ENCODE data around the gene RNF220. TPM values are rescaled to one million over a fixed set of nuclear protein-coding genes. Genes with fewer than 3 reads are reported as not detected.

Gene RNF220
- polyA plus RNA-seq, 2 donors = 32.7 to 47.8 TPM

DNA sequence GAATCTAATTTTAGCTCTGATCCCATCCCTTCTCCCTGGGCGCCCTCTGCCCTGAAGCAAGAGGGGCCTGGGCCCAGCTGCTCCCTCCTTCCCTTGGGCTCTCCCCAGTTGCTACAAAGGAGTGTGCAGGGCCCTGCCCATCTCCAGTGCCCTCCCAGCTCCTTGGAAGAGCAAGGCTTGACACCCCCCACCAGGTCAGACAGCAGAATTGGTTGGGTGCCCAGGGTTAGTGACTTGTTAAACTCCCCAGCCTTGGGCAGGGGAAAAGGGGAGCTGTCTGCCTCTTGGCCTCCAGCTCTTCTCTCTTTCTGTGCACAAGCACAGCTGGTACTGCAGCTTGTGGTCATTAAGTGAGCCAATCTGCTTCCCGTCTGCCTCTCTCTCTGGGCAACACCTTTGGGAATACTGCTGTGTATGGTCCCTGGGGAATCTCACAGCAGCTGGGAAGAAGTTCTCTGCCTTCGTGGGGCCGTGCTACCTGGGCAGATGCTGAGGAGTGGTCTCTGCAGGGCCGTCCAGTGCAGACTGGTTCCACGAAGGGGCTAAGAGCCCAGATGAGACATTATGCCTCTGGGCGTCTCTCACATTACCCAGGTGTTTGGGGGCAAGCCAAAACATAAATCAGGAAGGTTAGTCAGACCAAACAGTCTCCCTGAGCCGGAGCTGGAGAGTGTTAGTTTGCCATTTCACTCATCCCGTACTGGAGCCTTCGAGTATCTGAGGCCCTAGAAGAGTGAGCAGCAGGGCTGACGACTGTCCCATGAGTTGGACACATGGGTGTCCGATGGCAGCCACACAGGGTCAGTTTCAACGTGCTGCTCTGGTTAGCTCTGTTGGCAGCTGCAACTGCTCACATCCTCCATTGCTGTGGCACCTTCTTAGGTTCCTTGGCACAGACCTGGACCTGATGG is 231.9 kb downstream of the RNF220 start:
- Histone ChIP-seq H3K36me3 (ENCODE audit: control insufficient read depth in 2 of 2, insufficient read depth in 2 of 2, low read length in 1 of 2) (peaks cover 27 to 51% of the 10 kb centered on the region in 2 donors), H3K4me1 (ENCODE audit: control insufficient read depth in 2 of 2, insufficient read depth in 2 of 2, low read length in 1 of 2) (peaks cover 0 to 10% of the 10 kb centered on the region in 2 donors), H3K27ac (ENCODE audit: low read depth in 2 of 2, low read length in 1 of 2) (no peak overlapping the region), H3K27me3 (ENCODE audit: control insufficient read depth in 1 of 2, insufficient read depth in 2 of 2, low read length in 2 of 2) (no peaks in the 10 kb centered on the region), H3K4me3 (ENCODE audit: low read depth in 1 of 2, low read length in 2 of 2) (no peak overlapping the region), H3K9me3 (ENCODE audit: control insufficient read depth in 2 of 2, insufficient read depth in 1 of 2, low read depth in 1 of 2, low read length in 1 of 2) (no peaks in the 10 kb centered on the region)
- 57 to 66% methylated on average over 13 of the region's 13 CpGs for WGBS, 2 donors

DNA sequence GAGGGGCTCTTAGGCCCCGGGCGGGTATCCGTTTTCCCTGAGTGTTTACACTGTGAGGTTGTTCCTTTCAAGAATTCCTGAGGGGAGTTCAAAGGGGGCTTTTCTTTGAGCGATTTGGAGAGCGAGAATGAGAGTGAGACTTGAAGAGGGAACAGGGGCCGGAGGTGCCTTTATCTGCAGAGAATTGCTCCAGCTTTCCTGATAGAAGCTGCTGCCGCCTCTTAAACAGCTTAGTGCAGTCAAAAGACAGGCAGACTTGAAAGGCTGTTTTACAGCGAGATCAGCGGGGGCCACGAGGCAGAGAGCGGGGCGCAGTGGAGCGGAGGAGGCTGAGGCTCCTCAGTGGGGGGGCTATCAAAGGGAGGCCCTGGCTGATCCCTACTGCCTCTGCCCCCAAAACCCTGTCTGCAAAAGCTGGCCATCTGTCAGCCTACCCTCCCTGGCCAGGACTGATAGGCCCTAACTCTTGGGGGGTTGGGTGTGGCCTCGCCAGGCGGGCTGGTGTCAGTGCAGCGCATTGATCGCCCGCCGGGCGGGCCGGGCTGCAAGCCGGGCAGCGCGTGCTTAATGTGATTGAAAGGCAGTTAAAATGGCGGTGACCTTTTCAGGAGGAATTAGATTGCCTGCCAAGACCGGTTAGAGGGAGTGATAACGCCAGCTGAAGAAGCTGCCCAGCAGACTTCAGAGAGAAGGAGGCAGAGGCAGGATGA is 232.8 kb downstream of the RNF220 start:
- Histone ChIP-seq H3K4me3 (ENCODE audit: low read depth in 1 of 2, low read length in 2 of 2) (no peak overlapping the region), H3K27me3 (ENCODE audit: control insufficient read depth in 1 of 2, insufficient read depth in 2 of 2, low read length in 2 of 2) (no peaks in the 10 kb centered on the region), H3K36me3 (ENCODE audit: control insufficient read depth in 2 of 2, insufficient read depth in 2 of 2, low read length in 1 of 2) (peaks cover 28 to 60% of the 10 kb centered on the region in 2 donors), H3K27ac (ENCODE audit: low read depth in 2 of 2, low read length in 1 of 2) (no peak overlapping the region), H3K9me3 (ENCODE audit: control insufficient read depth in 2 of 2, insufficient read depth in 1 of 2, low read depth in 1 of 2, low read length in 1 of 2) (no peaks in the 10 kb centered on the region), H3K4me1 (ENCODE audit: control insufficient read depth in 2 of 2, insufficient read depth in 2 of 2, low read length in 1 of 2) (peaks cover 0 to 8% of the 10 kb centered on the region in 2 donors)
- WGBS, 2 donors = 84 to 86% methylated on average over 27 of the region's 27 CpGs

DNA sequence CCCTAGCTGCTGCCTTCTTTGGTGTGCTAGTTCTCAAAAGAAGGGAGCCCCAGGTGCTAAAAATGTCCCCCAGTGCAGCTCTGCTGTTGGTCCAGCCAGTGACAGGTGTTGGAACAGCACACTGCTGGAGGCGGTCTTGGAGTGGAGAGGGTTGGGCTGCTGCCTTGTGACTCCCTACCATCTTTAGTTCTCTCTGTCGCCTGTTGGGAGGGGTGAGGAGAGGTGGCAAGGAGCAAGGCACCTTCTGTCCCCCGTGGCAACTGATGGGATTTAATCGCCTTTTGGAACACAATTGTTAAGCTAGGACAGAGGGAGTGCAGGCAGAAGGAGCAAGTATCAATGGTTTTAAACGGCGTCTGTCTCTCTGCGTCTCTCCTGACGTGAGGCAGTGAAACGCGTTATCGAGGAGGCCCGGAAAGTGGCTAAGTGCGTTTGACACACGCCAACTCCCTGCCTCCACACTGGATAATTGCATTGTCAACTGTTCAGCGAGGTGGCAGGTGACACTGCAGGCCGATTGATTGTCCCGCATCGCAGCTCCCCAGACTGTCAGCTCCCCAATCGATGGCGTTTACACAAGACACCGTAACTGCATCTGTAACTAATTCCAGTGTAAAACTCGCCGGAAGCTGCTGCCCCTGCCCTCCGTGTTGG is 235.3 kb downstream of the RNF220 start:
- Histone ChIP-seq H3K4me1 (ENCODE audit: control insufficient read depth in 2 of 2, insufficient read depth in 2 of 2, low read length in 1 of 2) (no peaks in the 10 kb centered on the region), H3K4me3 (ENCODE audit: low read depth in 1 of 2, low read length in 2 of 2) (no peak overlapping the region), H3K27ac (ENCODE audit: low read depth in 2 of 2, low read length in 1 of 2) (no peak overlapping the region), H3K36me3 (ENCODE audit: control insufficient read depth in 2 of 2, insufficient read depth in 2 of 2, low read length in 1 of 2) (peaks cover 43 to 70% of the 10 kb centered on the region in 2 donors), H3K9me3 (ENCODE audit: control insufficient read depth in 2 of 2, insufficient read depth in 1 of 2, low read depth in 1 of 2, low read length in 1 of 2) (no peaks in the 10 kb centered on the region), H3K27me3 (ENCODE audit: control insufficient read depth in 1 of 2, insufficient read depth in 2 of 2, low read length in 2 of 2) (no peaks in the 10 kb centered on the region)
- 81 to 87% methylated on average over 24 of the region's 24 CpGs for WGBS, 2 donors

- no peak overlapping the region for H3K4me3 ChIP-seq (ENCODE audit: low read depth in 1 of 2, low read length in 2 of 2)
- H3K36me3 ChIP-seq (ENCODE audit: control insufficient read depth in 2 of 2, insufficient read depth in 2 of 2, low read length in 1 of 2) = peaks cover 35 to 66% of the 10 kb centered on the region in 2 donors
- WGBS, 2 donors = 81 to 84% methylated on average over 12 of the region's 12 CpGs
- no peaks in the 10 kb centered on the region for H3K4me1 ChIP-seq (ENCODE audit: control insufficient read depth in 2 of 2, insufficient read depth in 2 of 2, low read length in 1 of 2)
- H3K27me3 ChIP-seq (ENCODE audit: control insufficient read depth in 1 of 2, insufficient read depth in 2 of 2, low read length in 2 of 2) = no peaks in the 10 kb centered on the region
- no peak overlapping the region for H3K27ac ChIP-seq (ENCODE audit: low read depth in 2 of 2, low read length in 1 of 2)
- no peaks in the 10 kb centered on the region for H3K9me3 ChIP-seq (ENCODE audit: control insufficient read depth in 2 of 2, insufficient read depth in 1 of 2, low read depth in 1 of 2, low read length in 1 of 2)
Observed at GRCh38 chr1:44641126-44642102, 236.4 kb downstream of the RNF220 start.

- Histone ChIP-seq H3K27ac (ENCODE audit: low read depth in 2 of 2, low read length in 1 of 2) (no peak overlapping the region), H3K27me3 (ENCODE audit: control insufficient read depth in 1 of 2, insufficient read depth in 2 of 2, low read length in 2 of 2) (no peaks in the 10 kb centered on the region), H3K4me3 (ENCODE audit: low read depth in 1 of 2, low read length in 2 of 2) (no peak overlapping the region), H3K9me3 (ENCODE audit: control insufficient read depth in 2 of 2, insufficient read depth in 1 of 2, low read depth in 1 of 2, low read length in 1 of 2) (no peaks in the 10 kb centered on the region), H3K36me3 (ENCODE audit: control insufficient read depth in 2 of 2, insufficient read depth in 2 of 2, low read length in 1 of 2) (peaks cover 27 to 63% of the 10 kb centered on the region in 2 donors), H3K4me1 (ENCODE audit: control insufficient read depth in 2 of 2, insufficient read depth in 2 of 2, low read length in 1 of 2) (no peaks in the 10 kb centered on the region)
- WGBS, 2 donors = 90 to 99% methylated on average over 2 of the region's 2 CpGs
Observed at GRCh38 chr1:44642255-44642654, 237.2 kb downstream of the RNF220 start.

DNA sequence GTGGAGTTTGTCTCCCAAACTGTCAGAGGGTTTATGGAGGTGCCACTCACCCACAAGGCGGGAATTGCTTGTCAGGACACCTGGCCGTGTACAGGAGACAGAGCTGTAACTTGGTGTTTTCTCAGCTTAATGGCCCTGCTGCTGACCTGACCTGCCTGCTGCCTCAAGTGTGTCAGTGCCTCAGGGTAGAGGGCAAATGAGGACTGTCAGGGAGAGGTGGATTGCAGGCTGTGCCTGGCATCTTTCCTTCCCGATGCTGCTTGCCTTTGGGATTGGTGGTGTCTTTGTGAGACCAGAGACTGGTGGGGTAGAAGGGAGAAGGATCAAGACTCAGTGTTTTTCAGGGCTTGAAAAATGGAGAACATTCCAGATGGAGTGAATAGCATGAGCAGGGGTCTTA is 237.9 kb downstream of the RNF220 start:
- 84 to 92% methylated on average over 3 of the region's 3 CpGs for WGBS, 2 donors
- H3K36me3 ChIP-seq (ENCODE audit: control insufficient read depth in 2 of 2, insufficient read depth in 2 of 2, low read length in 1 of 2) = peaks cover 25 to 62% of the 10 kb centered on the region in 2 donors

GRCh38 chr1:44643721-44644334 is 238.8 kb downstream of the RNF220 start:
- Histone ChIP-seq H3K9me3 (ENCODE audit: control insufficient read depth in 2 of 2, insufficient read depth in 1 of 2, low read depth in 1 of 2, low read length in 1 of 2) (no peaks in the 10 kb centered on the region), H3K4me3 (ENCODE audit: low read depth in 1 of 2, low read length in 2 of 2) (no peak overlapping the region), H3K27me3 (ENCODE audit: control insufficient read depth in 1 of 2, insufficient read depth in 2 of 2, low read length in 2 of 2) (no peaks in the 10 kb centered on the region), H3K36me3 (ENCODE audit: control insufficient read depth in 2 of 2, insufficient read depth in 2 of 2, low read length in 1 of 2) (peaks cover 25 to 67% of the 10 kb centered on the region in 2 donors), H3K27ac (ENCODE audit: low read depth in 2 of 2, low read length in 1 of 2) (peak overlapping the region in 1 of 2 donors; percentile 68), H3K4me1 (ENCODE audit: control insufficient read depth in 2 of 2, insufficient read depth in 2 of 2, low read length in 1 of 2) (no peaks in the 10 kb centered on the region)
- WGBS, 2 donors = 65 to 67% methylated on average over 9 of the region's 9 CpGs

More for the DNA sequence above, 237.9 kb downstream of the RNF220 start:
- no peak overlapping the region for H3K4me3 ChIP-seq (ENCODE audit: low read depth in 1 of 2, low read length in 2 of 2)
- H3K27me3 ChIP-seq (ENCODE audit: control insufficient read depth in 1 of 2, insufficient read depth in 2 of 2, low read length in 2 of 2) = no peaks in the 10 kb centered on the region
- no peaks in the 10 kb centered on the region for H3K9me3 ChIP-seq (ENCODE audit: control insufficient read depth in 2 of 2, insufficient read depth in 1 of 2, low read depth in 1 of 2, low read length in 1 of 2)
- H3K27ac ChIP-seq (ENCODE audit: low read depth in 2 of 2, low read length in 1 of 2) = peak overlapping the region; percentile 9 to 20
- no peaks in the 10 kb centered on the region for H3K4me1 ChIP-seq (ENCODE audit: control insufficient read depth in 2 of 2, insufficient read depth in 2 of 2, low read length in 1 of 2)

GRCh38 chr1:44644806-44645205 is 239.8 kb downstream of the RNF220 start:
- H3K27me3 ChIP-seq (ENCODE audit: control insufficient read depth in 1 of 2, insufficient read depth in 2 of 2, low read length in 2 of 2) = no peaks in the 10 kb centered on the region
- no peak overlapping the region for H3K4me3 ChIP-seq (ENCODE audit: low read depth in 1 of 2, low read length in 2 of 2)
- H3K4me1 ChIP-seq (ENCODE audit: control insufficient read depth in 2 of 2, insufficient read depth in 2 of 2, low read length in 1 of 2) = no peaks in the 10 kb centered on the region
- peaks cover 28 to 74% of the 10 kb centered on the region in 2 donors for H3K36me3 ChIP-seq (ENCODE audit: control insufficient read depth in 2 of 2, insufficient read depth in 2 of 2, low read length in 1 of 2)
- H3K27ac ChIP-seq (ENCODE audit: low read depth in 2 of 2, low read length in 1 of 2) = peak overlapping the region; percentile 30 to 68
- WGBS, 2 donors = 76 to 80% methylated on average over 7 of the region's 7 CpGs
- H3K9me3 ChIP-seq (ENCODE audit: control insufficient read depth in 2 of 2, insufficient read depth in 1 of 2, low read depth in 1 of 2, low read length in 1 of 2) = no peaks in the 10 kb centered on the region

Data from esophagus (tissue), 2 donors.